Vagina (tissue), 2 donors: Measurements from ENCODE around the gene OR51E1. TPM values are rescaled to one million over a fixed set of nuclear protein-coding genes. Genes with fewer than 3 reads are reported as not detected.

Source experiments
- DNase-seq, 2 donors: peaks; one replicate each; pipeline ENCODE4 v3.0.0-alpha.2; 2017; ENCODE audit errors: extremely low spot score in 2 of 2
- H3K27ac ChIP-seq: fragments of 200-600 bp; sonication (generic); one replicate; pipeline ENCODE4 v1.5.1; 2019
- H3K27me3 ChIP-seq: fragments of 200-600 bp; sonication (generic); one replicate; pipeline ENCODE4 v1.5.1; 2019
- H3K36me3 ChIP-seq, 2 donors: fragments of 200-600 bp; sonication (generic); one replicate each; pipeline ENCODE4 v1.5.1; 2017 to 2019
- H3K4me1 ChIP-seq: fragments of 200-600 bp; sonication (generic); one replicate; pipeline ENCODE4 v1.5.1; 2019
- H3K4me3 ChIP-seq, 2 donors: fragments of 200-600 bp; sonication (generic); 1 replicate in 1 of 2; 2 replicates in 1 of 2; pipeline ENCODE4 v1.5.1; 2016 to 2019
- H3K9me3 ChIP-seq: fragments of 200-600 bp; sonication (generic); one replicate; pipeline ENCODE4 v1.5.1; 2019
- CTCF ChIP-seq, 3 experiments: fragments of 450-650 bp in 2 of 3; fragments of 200-600 bp in 1 of 3; sonication (generic) in 1 of 3; IDR thresholded peaks; one replicate each; pipeline ENCODE4 v1.5.1; 2017 to 2019; ENCODE audit warnings: antibody characterized with exemption in 3 of 3, mild to moderate bottlenecking in 2 of 3, moderate library complexity in 2 of 3
- POLR2A ChIP-seq, 2 donors: fragments of 450-650 bp; IDR thresholded peaks; one replicate each; pipeline ENCODE4 v1.6.1; 2017; ENCODE audit warnings: antibody characterized with exemption in 2 of 2, mild to moderate bottlenecking in 2 of 2, moderate library complexity in 2 of 2
- POLR2AphosphoS5 ChIP-seq, 2 donors: sonication (generic); formaldehyde crosslinking; IDR thresholded peaks; one replicate each; pipeline ENCODE4 v1.9.0; 2017; ENCODE audit warnings: antibody characterized with exemption in 2 of 2, mild to moderate bottlenecking in 2 of 2, low read depth in 1 of 2; ENCODE audit not compliant: insufficient read depth in 1 of 2
- intact Hi-C: fragments of 100-400 bp; cut with DNase I; formaldehyde crosslinking; loops from one replicate; pipeline ENCODE4 v1.15.1; 2023
- total RNA-seq: library from RNA; depleted of rRNA; stranded (reverse); fragments of >200 nt; gene quantifications from one replicate; pipeline ENCODE4 v1.2.3, GENCODE V29; 2016

OR51E1 gene
- total RNA-seq, result 0.25 TPM

- peaks cover 8% of the 10 kb centered on the region for H3K4me1 ChIP-seq
- H3K4me3 ChIP-seq, result no peak within 1 kb of the TSS
- TF ChIP-seq CTCF (IDR thresholded peaks at IDR 0.05) (no peak), POLR2A (IDR thresholded peaks at IDR 0.05) (no peak), POLR2AphosphoS5 (IDR thresholded peaks at IDR 0.05; ENCODE audit: insufficient read depth in 1 of 2, low read depth in 1 of 2) (no peak)
- H3K9me3 ChIP-seq, result no peaks in the 10 kb centered on the region
- DNase-seq, result no peak
- intact Hi-C loops, result no loop called here
- H3K36me3 ChIP-seq, result no peaks in the 10 kb centered on the region
- no peak within 1 kb of the TSS for H3K27ac ChIP-seq
- H3K27me3 ChIP-seq, result no peaks in the 10 kb centered on the region
Measured at GRCh38 chr11:4643682-4644081, at the start of gene OR51E1. Gene OR51E1 (plus strand): TSS chr11:4643982. CDS start chr11:4652527, 8,545 bp downstream.

- Histone ChIP-seq H3K27me3 (no peaks in the 10 kb centered on the region), H3K27ac (no peak overlapping the region), H3K4me1 (peaks cover 20% of the 10 kb centered on the region), H3K36me3 (peaks cover 0 to 48% of the 10 kb centered on the region in 2 donors), H3K9me3 (no peaks in the 10 kb centered on the region), H3K4me3 (no peak overlapping the region)
- intact Hi-C loops, result no loop called here
- no peak for DNase-seq
- no peak for TF ChIP-seq CTCF (IDR thresholded peaks at IDR 0.05)
- TF ChIP-seq POLR2A (IDR thresholded peaks at IDR 0.05), result no peak
- TF ChIP-seq POLR2AphosphoS5 (IDR thresholded peaks at IDR 0.05; ENCODE audit: insufficient read depth in 1 of 2, low read depth in 1 of 2), result no peak
Measured at GRCh38 chr11:4605057-4605456, 38.7 kb upstream of the OR51E1 start.

GRCh38 chr11:4606231-4607015 lies 37.4 kb upstream of the OR51E1 start:
- TF ChIP-seq CTCF (IDR thresholded peaks at IDR 0.05), result no peak
- TF ChIP-seq POLR2AphosphoS5 (IDR thresholded peaks at IDR 0.05; ENCODE audit: insufficient read depth in 1 of 2, low read depth in 1 of 2), result no peak
- no peak for TF ChIP-seq POLR2A (IDR thresholded peaks at IDR 0.05)
- DNase-seq, result no peak
- peak overlapping the region; percentile 65 to 73 for H3K4me3 ChIP-seq
- H3K27ac ChIP-seq, result peak overlapping the region; percentile 80
- no peaks in the 10 kb centered on the region for H3K27me3 ChIP-seq
- peaks cover 0 to 35% of the 10 kb centered on the region in 2 donors for H3K36me3 ChIP-seq
- H3K4me1 ChIP-seq, result peaks cover 20% of the 10 kb centered on the region
- no peaks in the 10 kb centered on the region for H3K9me3 ChIP-seq
- intact Hi-C loops, result no loop called here

- Histone ChIP-seq H3K4me1 (peaks cover 20% of the 10 kb centered on the region), H3K36me3 (peaks cover 0 to 28% of the 10 kb centered on the region in 2 donors), H3K4me3 (peak overlapping the region; percentile 65 to 73), H3K27me3 (no peaks in the 10 kb centered on the region), H3K27ac (peak overlapping the region; percentile 80), H3K9me3 (no peaks in the 10 kb centered on the region)
- intact Hi-C loops, result no loop called here
- TF ChIP-seq POLR2AphosphoS5 (IDR thresholded peaks at IDR 0.05; ENCODE audit: insufficient read depth in 1 of 2, low read depth in 1 of 2) (no peak), CTCF (IDR thresholded peaks at IDR 0.05) (no peak), POLR2A (IDR thresholded peaks at IDR 0.05) (no peak)
- no peak for DNase-seq
Measured at GRCh38 chr11:4607096-4607495, 36.7 kb upstream of the OR51E1 start.
